GM12891 (cell line): Measurements from ENCODE around the gene ITPRID1.

Experiments used
- PAX5 ChIP-seq: IDR thresholded peaks from 2 replicates; pipeline ENCODE4 v1.6.1; 2011; ENCODE audit warnings: low read length, moderate library complexity, mild to moderate bottlenecking; ENCODE audit not compliant: insufficient read depth, severe bottlenecking
- POLR2A ChIP-seq: IDR thresholded peaks from 2 replicates; pipeline ENCODE4 v1.6.1; 2011; ENCODE audit warnings: low read depth, low read length, control low read depth
- POLR2AphosphoS5 ChIP-seq: IDR thresholded peaks from 2 replicates; pipeline ENCODE4 v1.6.1; 2011; ENCODE audit warnings: low read depth, low read length, control low read depth
- POU2F2 ChIP-seq: IDR thresholded peaks from 2 replicates; pipeline ENCODE4 v1.6.1; 2011; ENCODE audit warnings: low read depth, mild to moderate bottlenecking, control low read depth, low read length, moderate library complexity
- SPI1 ChIP-seq: IDR thresholded peaks from 2 replicates; pipeline ENCODE4 v1.6.1; 2011; ENCODE audit warnings: low read depth, low read length, control low read depth
- TAF1 ChIP-seq: IDR thresholded peaks from 2 replicates; pipeline ENCODE4 v1.6.1; 2011; ENCODE audit warnings: low read depth, low read length, control low read depth

DNA sequence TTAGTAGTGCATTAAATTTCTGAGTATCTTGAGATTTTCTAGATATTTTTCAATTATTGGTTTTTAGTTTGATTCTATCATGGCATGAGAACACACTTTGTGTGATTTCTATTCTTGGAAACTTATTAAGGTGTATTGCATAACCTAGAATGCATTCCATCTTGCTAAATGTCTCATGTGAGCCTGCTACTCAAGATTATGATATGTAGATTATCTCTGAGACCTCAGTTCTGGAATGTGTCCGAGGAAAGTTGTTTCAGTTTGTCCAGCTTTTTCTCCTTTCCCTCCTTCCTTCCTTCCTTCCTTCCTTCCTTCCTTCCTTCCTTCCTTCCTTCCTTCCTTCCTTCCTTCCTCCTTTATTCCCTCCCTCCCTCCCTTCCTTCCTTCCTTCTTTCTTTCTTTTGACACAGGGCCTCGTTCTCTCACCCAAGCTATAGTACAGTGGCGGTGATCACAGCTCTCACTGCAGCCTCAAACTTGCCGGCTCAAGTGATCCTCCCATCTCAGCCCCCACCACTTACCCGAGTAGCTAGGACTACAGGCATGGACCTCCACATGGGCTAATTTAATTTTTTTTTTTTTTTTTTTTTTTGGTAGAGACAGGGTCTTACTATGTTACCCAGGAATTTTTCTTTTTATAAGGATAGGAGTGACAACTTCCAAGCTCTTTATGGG lies 7.6 kb downstream of the ITPRID1 start:
- TF ChIP-seq POLR2A (no peak), POLR2AphosphoS5 (no peak), TAF1 (no peak), SPI1 (no peak), POU2F2 (no peak), PAX5 (no peak)
